Ovary (tissue), 3 donors: Measurements from ENCODE around the gene GORASP1.

Experiments
- POLR2A ChIP-seq: fragments of 450-650 bp; IDR thresholded peaks from one replicate; pipeline ENCODE4 v1.6.1; 2017; ENCODE audit warnings: antibody characterized with exemption, mild to moderate bottlenecking, moderate library complexity
- TF ChIP-seq, protein P1 (sequence below), 3 donors: fragments of 450-650 bp in 2 of 3; fragments of 200-600 bp in 1 of 3; IDR thresholded peaks; one replicate each; pipeline versions ENCODE4 v1.5.1 to v1.8.0; 2016 to 2022; ENCODE audit warnings: antibody characterized with exemption in 3 of 3, mild to moderate bottlenecking in 1 of 3
- donor health status: DM: no; HTN: no; CAD: no.

DNA sequence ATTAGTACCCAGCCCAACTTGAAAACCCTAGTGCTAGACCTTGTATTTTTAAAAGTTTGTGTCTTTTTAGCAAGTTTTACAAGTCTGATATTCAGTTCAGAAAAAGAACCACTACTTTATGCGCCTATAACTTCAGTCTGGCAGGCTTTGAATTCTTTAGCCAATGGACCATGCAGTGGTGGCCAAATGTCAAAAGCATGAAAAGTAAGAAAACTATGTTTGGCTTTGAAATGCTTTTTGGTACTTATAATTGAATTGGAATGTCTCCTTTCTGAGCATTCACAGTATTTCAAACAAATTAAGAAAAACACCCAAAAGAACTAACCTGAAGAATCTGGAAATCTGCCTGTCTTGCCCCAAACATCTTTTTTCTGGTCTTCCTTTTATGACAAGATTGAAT is 42.8 kb downstream of the GORASP1 start:
- TF ChIP-seq, protein P1, sequence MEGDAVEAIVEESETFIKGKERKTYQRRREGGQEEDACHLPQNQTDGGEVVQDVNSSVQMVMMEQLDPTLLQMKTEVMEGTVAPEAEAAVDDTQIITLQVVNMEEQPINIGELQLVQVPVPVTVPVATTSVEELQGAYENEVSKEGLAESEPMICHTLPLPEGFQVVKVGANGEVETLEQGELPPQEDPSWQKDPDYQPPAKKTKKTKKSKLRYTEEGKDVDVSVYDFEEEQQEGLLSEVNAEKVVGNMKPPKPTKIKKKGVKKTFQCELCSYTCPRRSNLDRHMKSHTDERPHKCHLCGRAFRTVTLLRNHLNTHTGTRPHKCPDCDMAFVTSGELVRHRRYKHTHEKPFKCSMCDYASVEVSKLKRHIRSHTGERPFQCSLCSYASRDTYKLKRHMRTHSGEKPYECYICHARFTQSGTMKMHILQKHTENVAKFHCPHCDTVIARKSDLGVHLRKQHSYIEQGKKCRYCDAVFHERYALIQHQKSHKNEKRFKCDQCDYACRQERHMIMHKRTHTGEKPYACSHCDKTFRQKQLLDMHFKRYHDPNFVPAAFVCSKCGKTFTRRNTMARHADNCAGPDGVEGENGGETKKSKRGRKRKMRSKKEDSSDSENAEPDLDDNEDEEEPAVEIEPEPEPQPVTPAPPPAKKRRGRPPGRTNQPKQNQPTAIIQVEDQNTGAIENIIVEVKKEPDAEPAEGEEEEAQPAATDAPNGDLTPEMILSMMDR (IDR thresholded peaks at IDR 0.05), result no peak
- no peak for TF ChIP-seq POLR2A
